ENCODE results near the gene ELK3. TPM values are rescaled to one million over a fixed set of nuclear protein-coding genes. Genes with fewer than 3 reads are reported as not detected.

The ELK3 gene
- total and polyA plus RNA-seq, 2 of the 13 experiments (the other 11 are each of a cell fraction or from before 2014, with no cell fraction given), result 2.9 to 3.2 TPM

DNA sequence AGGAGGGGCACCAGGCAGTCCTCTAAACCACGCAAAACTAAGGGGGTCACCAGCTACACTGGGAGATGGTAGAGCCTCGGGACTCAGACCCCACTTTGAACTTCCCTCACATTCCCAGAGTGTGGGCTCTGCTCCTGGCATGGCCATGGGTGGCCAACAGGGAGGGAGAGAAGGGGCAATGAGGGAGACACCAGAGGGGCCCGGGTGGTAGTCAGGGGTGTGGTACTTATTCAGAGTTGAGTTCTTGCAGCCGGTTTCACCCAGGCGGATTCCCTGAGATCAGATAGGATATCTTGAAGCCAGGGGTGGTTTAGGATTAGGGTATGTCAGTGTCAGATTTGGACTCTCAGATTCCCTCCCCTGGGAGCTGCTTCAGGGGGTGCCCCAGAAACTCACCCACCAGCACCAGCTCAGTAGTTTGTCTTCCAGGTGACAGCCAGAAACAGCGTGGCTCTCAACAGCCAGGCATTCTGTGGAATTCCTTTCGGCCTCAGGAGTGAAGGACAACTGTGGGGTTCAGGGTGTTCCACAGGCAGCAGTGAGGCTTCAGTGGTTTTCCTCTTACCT lies 56.0 kb downstream of the ELK3 start (continued):
- TF ChIP-seq, protein P1, sequence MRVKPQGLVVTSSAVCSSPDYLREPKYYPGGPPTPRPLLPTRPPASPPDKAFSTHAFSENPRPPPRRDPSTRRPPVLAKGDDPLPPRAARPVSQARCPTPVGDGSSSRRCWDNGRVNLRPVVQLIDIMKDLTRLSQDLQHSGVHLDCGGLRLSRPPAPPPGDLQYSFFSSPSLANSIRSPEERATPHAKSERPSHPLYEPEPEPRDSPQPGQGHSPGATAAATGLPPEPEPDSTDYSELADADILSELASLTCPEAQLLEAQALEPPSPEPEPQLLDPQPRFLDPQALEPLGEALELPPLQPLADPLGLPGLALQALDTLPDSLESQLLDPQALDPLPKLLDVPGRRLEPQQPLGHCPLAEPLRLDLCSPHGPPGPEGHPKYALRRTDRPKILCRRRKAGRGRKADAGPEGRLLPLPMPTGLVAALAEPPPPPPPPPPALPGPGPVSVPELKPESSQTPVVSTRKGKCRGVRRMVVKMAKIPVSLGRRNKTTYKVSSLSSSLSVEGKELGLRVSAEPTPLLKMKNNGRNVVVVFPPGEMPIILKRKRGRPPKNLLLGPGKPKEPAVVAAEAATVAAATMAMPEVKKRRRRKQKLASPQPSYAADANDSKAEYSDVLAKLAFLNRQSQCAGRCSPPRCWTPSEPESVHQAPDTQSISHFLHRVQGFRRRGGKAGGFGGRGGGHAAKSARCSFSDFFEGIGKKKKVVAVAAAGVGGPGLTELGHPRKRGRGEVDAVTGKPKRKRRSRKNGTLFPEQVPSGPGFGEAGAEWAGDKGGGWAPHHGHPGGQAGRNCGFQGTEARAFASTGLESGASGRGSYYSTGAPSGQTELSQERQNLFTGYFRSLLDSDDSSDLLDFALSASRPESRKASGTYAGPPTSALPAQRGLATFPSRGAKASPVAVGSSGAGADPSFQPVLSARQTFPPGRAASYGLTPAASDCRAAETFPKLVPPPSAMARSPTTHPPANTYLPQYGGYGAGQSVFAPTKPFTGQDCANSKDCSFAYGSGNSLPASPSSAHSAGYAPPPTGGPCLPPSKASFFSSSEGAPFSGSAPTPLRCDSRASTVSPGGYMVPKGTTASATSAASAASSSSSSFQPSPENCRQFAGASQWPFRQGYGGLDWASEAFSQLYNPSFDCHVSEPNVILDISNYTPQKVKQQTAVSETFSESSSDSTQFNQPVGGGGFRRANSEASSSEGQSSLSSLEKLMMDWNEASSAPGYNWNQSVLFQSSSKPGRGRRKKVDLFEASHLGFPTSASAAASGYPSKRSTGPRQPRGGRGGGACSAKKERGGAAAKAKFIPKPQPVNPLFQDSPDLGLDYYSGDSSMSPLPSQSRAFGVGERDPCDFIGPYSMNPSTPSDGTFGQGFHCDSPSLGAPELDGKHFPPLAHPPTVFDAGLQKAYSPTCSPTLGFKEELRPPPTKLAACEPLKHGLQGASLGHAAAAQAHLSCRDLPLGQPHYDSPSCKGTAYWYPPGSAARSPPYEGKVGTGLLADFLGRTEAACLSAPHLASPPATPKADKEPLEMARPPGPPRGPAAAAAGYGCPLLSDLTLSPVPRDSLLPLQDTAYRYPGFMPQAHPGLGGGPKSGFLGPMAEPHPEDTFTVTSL (CRISPR knock-in tag; IDR thresholded peaks at IDR 0.05; ENCODE audit: borderline replicate concordance), result no peak

GRCh38 chr12:96255077-96255476 lies 60.9 kb downstream of the ELK3 start:
- no peak overlapping the region for H2AFZ ChIP-seq (ENCODE audit: low read length)
- TF ChIP-seq NONO (IDR thresholded peaks at IDR 0.05) (no peak), NONO (CRISPR knock-in tag; conservative IDR thresholded peaks at IDR 0.05) (no peak), CAMTA2 (CRISPR knock-in tag; IDR thresholded peaks at IDR 0.05; ENCODE audit: borderline replicate concordance) (no peak), TAF1 (CRISPR knock-in tag; IDR thresholded peaks at IDR 0.05) (no peak), ZNF766 (CRISPR knock-in tag; IDR thresholded peaks at IDR 0.05; ENCODE audit: borderline replicate concordance) (no peak), KDM4B (CRISPR knock-in tag; IDR thresholded peaks at IDR 0.05) (no peak), PHF20 (CRISPR knock-in tag; IDR thresholded peaks at IDR 0.05) (no peak), HOXA7 (CRISPR knock-in tag; IDR thresholded peaks at IDR 0.05) (no peak), KMT2A (CRISPR knock-in tag; IDR thresholded peaks at IDR 0.05) (no peak), ZNF737 (CRISPR knock-in tag; IDR thresholded peaks at IDR 0.05; ENCODE audit: borderline replicate concordance) (no peak), ZNF33A (CRISPR knock-in tag; IDR thresholded peaks at IDR 0.05; ENCODE audit: borderline replicate concordance) (no peak), HDAC2 (CRISPR knock-in tag; IDR thresholded peaks at IDR 0.05) (no peak)
- TF ChIP-seq, protein P2, sequence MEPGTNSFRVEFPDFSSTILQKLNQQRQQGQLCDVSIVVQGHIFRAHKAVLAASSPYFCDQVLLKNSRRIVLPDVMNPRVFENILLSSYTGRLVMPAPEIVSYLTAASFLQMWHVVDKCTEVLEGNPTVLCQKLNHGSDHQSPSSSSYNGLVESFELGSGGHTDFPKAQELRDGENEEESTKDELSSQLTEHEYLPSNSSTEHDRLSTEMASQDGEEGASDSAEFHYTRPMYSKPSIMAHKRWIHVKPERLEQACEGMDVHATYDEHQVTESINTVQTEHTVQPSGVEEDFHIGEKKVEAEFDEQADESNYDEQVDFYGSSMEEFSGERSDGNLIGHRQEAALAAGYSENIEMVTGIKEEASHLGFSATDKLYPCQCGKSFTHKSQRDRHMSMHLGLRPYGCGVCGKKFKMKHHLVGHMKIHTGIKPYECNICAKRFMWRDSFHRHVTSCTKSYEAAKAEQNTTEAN (CRISPR knock-in tag; conservative IDR thresholded peaks at IDR 0.05), result no peak
- TF ChIP-seq, protein P3, sequence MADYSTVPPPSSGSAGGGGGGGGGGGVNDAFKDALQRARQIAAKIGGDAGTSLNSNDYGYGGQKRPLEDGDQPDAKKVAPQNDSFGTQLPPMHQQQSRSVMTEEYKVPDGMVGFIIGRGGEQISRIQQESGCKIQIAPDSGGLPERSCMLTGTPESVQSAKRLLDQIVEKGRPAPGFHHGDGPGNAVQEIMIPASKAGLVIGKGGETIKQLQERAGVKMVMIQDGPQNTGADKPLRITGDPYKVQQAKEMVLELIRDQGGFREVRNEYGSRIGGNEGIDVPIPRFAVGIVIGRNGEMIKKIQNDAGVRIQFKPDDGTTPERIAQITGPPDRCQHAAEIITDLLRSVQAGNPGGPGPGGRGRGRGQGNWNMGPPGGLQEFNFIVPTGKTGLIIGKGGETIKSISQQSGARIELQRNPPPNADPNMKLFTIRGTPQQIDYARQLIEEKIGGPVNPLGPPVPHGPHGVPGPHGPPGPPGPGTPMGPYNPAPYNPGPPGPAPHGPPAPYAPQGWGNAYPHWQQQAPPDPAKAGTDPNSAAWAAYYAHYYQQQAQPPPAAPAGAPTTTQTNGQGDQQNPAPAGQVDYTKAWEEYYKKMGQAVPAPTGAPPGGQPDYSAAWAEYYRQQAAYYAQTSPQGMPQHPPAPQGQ (CRISPR knock-in tag; IDR thresholded peaks at IDR 0.05; ENCODE audit: borderline replicate concordance), result no peak
- no peak for FAIRE-seq
- H3K9ac ChIP-seq (ENCODE audit: insufficient read depth, low read depth, low read length), result peak overlapping the region; percentile 48; the same call in 1 of the 2 replicates
- H3K4me2 ChIP-seq (ENCODE audit: low read depth, low read length), result peak overlapping the region; percentile 21; the same call in 1 of the 2 replicates
- CTCF ChIA-PET (ENCODE audit: low intra/inter-chr PET ratio, low total read pairs), result no interaction called here
- ATAC-seq, result no peak
- intact Hi-C loops (cut with micrococcal nuclease; ENCODE audit: unreplicated experiment), result no loop called here
- no peaks in the 10 kb centered on the region for H4K20me1 ChIP-seq (ENCODE audit: insufficient read depth, low read length)
- H3K27ac ChIP-seq (ENCODE audit: extremely low read length, insufficient read depth, low read length), result peak overlapping the region; percentile 70
- in situ Hi-C loops (cut with HindIII; ENCODE audit: extremely low pct_ligation_motif_present, low pct_unique_long_range_greater_than_20kb), result no loop called here
- H3K4me3 ChIP-seq (replicated peaks in 1 of 3; ENCODE audit: insufficient read depth in 1 of 3, low read depth in 2 of 3, low read length in 3 of 3), result no peak overlapping the region
- 97% methylated on average over 8 of the region's 8 CpGs for WGBS (ENCODE audit: low lambda C conversion rate)
- no peaks in the 10 kb centered on the region; a peak in 1 of 5 replicates for H3K36me3 ChIP-seq (replicated peaks in 1 of 2; ENCODE audit: control insufficient read depth in 1 of 2, insufficient read depth in 2 of 2, low read length in 2 of 2)
- no TSS peak for BruUV-seq (replicated peaks)
- H3K9me3 ChIP-seq (ENCODE audit: low read length), result no peaks in the 10 kb centered on the region
- H3K79me2 ChIP-seq (ENCODE audit: insufficient read depth, low read length), result no peaks in the 10 kb centered on the region
- peaks cover 56% of the 10 kb centered on the region for H3K4me1 ChIP-seq (ENCODE audit: insufficient read depth, low read length)
- no peak for DNase-seq (ENCODE audit: low spot score)
- no peaks in the 10 kb centered on the region for H3K27me3 ChIP-seq (ENCODE audit: control insufficient read depth in 1 of 2, insufficient read depth in 2 of 2, low read length in 2 of 2)
- POLR2A ChIA-PET, result no interaction called here

All from HepG2 (cell line).